ENCODE results near the gene NUP155. TPM values are rescaled to one million over a fixed set of nuclear protein-coding genes. Genes with fewer than 3 reads are reported as not detected.
A peak's percentile ranks its signal among the peaks of the same experiment; 100 is the strongest.
"Not testable (repeated sequence)": the region's sequence is repeated elsewhere in the genome, so short reads cannot be mapped to it uniquely, and the experiment has no call there.

The NUP155 gene
- total RNA-seq, 1 donor from 2014 or later: 27.9 TPM

DNA sequence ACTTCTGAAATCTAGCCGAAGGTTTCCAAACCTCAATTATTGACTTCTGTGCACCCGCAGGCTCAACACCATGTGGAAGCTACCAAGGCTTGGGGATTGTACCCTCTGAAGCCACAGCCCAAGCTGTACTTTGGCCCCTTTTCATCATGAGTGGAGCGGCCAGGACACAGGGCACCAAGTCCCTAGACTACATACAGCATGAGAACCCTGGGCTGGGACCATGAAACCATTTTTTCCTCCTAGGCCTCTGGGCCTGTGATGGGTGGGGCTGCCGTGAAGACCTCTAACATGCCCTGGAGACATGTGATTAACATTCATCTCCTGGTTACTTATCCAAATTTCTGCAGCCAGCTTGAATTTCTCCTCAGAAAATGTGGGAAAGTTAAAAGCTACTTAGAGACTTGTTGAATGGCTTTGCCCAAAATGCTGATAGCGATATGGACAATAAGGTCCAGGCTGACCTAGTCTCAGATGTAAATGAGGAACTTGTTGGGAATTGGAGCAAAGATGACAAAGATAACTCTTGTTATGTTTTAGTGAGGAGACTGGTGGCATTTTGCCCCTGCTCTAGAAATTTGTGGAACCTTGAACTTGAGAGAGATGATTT, 87.6 kb downstream of the NUP155 start:
- no peak for DNase-seq (ENCODE audit: low spot score)

DNA sequence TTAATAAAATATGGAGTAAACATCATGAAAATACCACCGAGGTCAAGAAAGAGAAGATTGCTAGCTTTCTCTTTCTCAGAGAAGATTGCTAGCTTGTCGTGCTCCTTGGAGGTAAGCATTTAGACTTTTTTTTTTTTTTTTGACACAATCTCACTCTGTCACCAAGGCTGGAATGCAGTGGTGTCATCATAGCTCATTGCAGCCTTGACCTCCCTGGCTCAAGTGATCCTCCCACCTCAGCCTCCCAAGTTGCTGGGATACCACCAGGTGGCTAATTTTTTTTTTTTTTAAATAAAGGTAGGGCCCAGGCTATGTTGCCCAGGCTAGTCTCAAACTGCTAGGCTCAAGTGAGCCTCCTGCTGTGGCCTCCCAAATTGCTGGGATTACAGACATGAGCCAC, 95.4 kb downstream of the NUP155 start:
- no peak for DNase-seq (ENCODE audit: low spot score)

DNA sequence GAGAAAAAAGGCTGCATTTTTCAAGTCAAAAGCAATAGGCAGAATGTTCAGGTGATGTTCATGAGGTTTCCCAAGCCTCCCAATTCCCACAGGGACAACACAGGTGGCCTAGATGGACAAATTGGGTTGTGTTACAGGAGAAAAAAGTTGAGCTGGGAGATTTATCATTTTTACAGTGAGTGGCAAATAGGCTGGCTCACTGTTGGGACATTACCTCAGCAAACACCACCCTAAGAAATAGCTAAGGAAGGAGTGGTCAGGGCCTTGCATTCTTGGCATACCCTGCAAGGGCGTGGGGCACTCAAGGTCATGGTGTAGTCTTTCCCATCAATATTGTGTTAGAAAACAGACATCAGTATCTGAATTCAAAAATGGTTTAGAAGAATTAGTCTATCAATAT, 98.4 kb downstream of the NUP155 start:
- DNase-seq (ENCODE audit: low spot score): peak; percentile 17

DNA sequence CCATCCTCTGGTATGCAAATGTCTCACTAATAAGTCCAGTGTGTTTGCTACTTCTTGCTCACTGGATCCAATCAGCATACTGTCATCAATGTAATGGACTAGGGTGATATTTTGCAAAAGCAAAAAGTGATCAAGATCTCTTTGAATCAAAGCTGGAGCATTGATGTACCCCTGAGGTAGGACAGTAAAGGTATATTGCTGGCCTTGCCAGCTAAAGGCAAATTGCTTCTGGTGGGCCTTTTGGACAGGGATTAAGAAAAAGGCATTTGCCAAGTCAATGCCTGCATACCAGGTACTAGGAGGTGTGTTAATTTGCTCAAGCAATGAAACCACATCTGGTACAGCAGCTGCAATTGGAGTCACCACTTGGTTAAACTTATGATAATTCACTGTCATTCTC, 102.8 kb downstream of the NUP155 start:
- DNase-seq (ENCODE audit: low spot score): not testable (repeated sequence)

DNA sequence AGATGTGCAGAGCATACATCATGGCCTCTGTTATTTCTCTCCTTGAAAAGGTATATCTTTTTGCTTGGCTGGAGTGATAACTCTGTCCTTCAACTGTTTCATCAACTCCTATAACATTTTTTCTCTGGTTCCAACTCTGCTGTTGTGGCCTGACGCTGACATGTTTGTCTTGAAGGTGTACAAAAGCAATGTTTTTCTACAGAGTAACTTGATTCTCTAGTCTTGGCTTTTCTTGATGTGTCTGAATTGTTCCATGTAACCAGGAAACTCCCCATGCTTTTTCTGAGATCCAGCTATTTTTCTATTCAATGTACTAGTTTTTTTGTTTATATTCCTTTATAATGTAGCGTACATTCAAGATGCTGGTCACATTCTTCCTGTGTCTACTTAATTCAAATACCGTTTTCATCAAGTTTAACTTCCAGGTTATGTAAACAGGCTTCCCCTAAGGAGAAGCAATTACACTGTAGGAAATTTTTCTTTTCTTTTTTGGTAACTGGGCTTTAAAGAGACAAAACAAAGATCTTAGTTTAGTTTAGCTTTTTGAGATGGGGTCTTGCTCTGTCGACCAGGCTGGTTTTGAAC, 115.0 kb downstream of the NUP155 start:
- no peak for DNase-seq (ENCODE audit: low spot score)

DNA sequence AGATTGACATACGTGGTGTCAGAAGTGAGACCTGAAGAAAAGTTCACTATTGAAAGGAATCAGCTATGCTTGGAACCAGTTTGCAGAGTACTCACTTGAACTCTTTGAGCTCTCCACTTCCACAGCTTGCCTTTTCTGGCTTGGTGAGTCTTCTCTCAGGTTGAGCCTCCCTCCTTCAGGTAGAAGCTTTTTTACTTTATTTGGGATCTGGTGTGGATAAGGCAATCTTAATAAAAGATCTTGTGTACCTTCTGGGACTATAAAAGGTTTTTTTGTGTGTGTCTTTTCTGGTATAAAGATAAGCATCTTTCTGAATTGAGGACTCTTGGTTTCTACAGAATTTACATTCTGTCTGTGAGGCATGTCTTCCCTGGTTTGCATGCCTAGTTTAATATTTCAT, 116.3 kb downstream of the NUP155 start:
- DNase-seq (ENCODE audit: low spot score): no peak

DNA sequence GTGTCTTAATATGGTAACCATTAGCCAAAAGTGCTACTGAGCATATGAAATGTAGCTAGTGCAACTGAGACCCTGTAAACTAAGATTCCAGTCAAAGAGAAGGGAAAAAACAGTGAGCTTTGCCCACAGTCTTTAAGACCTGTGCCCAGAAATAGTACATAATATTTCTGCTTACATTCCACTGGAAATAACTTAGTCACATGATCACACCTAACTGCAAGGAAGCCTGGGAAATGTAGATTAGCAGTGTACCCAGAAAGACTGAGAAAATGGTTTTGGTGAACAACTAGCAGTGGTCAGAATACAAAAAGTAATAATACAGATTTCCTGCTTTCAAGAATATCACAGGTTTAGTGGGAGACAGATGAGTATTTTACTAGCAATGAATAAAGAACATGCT, 119.2 kb downstream of the NUP155 start:
- DNase-seq (ENCODE audit: low spot score): no peak

DNA sequence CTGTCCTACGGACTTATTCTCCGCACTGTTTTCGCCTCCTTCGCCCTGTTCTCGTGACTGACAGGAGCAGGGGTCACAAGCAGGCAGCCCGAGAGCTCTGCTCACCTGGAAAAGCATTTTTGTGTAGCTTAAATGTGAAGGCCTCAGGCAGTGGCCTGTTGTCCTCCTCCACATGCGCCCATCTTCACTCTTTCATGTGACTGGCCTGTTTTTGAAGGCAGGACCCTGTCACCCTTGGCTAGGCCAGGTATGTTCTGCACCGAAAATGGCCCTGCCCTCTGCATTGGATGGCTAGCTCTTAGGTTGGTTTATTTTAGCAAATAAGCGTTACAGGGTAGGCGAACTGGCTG, 121.1 kb downstream of the NUP155 start:
- no peak for DNase-seq (ENCODE audit: low spot score)

DNA sequence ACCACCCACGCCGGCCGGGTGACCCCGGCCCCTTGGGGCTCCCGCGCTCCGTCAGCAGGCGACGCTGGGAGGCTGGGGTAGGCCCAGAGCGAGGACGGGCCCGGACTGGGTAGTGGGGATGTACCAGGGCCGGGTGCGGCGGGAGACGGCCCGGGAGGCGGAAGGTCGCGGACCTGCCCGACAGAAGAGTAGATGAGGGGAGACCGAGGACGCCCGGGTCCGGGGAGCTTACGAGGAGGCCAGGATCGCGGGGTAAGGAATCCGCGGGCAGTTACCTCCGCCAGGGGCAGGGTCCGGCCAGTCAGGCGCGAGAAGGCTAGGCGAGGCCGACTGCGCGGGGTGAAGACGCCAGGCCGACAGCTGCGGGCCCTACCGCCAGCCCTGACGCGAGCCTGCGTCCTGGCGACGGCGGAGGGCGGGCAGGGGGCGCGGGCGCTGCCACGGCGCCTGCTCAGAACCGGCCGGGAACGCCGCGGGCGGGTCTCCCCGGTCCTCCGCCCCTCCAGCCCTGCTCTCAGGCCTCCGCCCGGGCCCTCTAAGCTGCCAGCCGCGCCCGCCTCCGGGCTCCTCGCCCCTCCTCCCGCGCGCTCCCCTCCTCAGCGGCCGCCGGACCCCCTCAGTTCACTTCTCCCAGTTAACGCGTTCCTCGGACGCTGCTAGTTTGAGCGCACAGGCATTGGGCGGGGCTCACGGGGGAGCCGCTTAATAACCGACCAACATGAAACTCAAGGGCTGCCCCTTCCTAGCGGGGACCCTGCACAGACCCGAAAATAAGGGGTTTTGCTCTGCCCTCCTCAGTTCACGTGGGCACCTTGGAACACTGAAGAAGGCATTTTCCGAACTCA, 121.7 kb downstream of the NUP155 start, which contains the start of gene CPLANE1:
TSS of gene CPLANE1 (minus strand) at position 407 of the 845 bp plus-strand sequence. CDS start 1,678 bp downstream, outside the sequence.
- DNase-seq (ENCODE audit: low spot score): peak; percentile 92

DNA sequence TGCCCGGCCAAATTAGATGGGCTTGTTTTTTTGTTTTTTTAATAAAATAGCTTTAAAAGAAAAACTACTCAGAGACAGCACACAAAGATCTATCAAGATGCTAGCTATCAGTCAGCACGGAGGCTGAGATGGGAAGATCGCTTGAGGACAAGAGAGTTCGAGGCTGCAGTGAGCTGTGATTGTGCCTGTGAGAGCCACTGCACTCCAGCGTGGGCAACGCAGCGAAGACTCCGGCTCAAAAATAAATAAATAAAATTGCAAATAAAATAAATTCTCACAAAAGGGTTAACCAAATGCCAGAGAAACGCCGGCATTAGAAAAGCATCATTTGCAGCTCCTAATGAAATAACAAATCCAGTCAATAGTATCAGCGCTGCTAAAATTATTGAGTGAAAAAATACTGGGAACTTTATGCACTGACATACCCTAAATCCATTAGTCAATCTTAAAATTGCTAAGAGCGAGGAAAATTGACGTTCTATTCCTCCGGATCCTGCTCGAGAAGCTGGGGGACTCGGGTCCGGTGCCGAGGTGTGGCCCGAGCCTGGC, 122.4 kb downstream of the NUP155 start:
- DNase-seq (ENCODE audit: low spot score): peak; percentile 8

DNA sequence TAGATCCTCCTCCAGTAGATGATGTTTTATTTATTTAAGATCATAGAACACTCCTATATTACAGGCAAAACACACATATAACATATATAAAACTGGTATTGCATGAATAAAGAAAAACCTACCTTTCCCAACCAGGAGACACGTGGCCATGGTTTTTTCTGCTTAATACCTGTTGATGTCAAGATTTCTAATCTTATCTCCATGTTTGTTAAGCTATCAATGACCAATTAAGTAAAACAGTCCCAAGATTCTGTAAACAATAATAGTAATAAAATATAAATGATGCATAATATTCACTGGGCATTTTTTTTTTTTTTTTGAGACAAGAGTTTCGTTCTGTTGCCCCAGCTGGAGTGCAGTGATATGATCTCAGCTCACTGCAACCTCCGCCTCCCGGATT, 123.4 kb downstream of the NUP155 start:
- DNase-seq (ENCODE audit: low spot score): no peak

DNA sequence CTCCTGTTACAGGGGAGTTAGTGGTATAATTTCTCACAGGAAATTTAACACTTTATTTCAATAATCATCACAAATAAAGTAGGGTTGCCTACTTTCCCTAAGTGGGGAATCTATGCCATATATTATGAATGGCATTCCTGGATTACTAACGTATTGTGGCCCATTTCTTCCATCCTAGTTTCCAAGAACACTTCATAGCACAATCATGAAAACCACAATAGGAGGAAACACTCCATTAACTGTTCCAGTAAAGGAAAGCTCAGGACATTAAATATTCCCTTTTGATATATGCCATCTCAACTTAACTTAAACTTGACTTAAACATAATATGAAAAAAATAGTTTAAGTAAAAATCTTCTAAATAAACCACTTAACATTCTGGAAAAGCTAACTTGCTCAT, 123.9 kb downstream of the NUP155 start:
- no peak for DNase-seq (ENCODE audit: low spot score)

Other genes with a start within 250 kb of the NUP155 start
- gene CPLANE1, start 121.7 kb downstream of the NUP155 start, total RNA-seq (ENCODE audit: insufficient read depth, low replicate concordance): 34.2 TPM
- gene WDR70, start 8.2 kb upstream of the NUP155 start, total RNA-seq (ENCODE audit: insufficient read depth, low replicate concordance): 17.3 TPM